GM12878 (cell line): ENCODE results near the gene MAD1L1. TPM values are rescaled to one million over a fixed set of nuclear protein-coding genes. Genes with fewer than 3 reads are reported as not detected.

ENCODE experiments used
- ATAC-seq: fragments of 200-7000 bp; cut with Tn5 transposase; 3 replicates; pipeline ENCODE4 v1.9.1; 2020; ENCODE audit warnings: mild to moderate bottlenecking, moderate library complexity
- BruUV-seq: library from RNA; stranded (reverse); fragments of 400-500 nt; replicated peaks from 2 replicates; lab custom pipeline; 2021; lab: Mats Ljungman, UMichigan
- CTCF ChIA-PET: fragments of 300-600 bp; sonication (Branson Sonifier 250); formaldehyde crosslinking; extraction: SDS; loops from one replicate; lab custom pipeline; 2021; ENCODE audit warnings: inconsistent platforms; lab: Yijun Ruan, JAX
- POLR2A ChIA-PET: fragments of 350-600 bp; formaldehyde crosslinking; extraction: SDS; loops from one replicate; lab custom pipeline; 2021; ENCODE audit warnings: inconsistent platforms; lab: Charles Lee
- RAD21 ChIA-PET: fragments of 300-600 bp; sonication (Branson Sonifier 250); formaldehyde crosslinking; loops from one replicate; lab custom pipeline; 2023; ENCODE audit warnings: antibody characterized with exemption; ENCODE audit not compliant: unreplicated experiment; lab: Charles Lee
- SMC1A ChIA-PET: fragments of 300-600 bp; sonication (Branson Sonifier 250); formaldehyde crosslinking; loops from one replicate; lab custom pipeline; 2023; ENCODE audit not compliant: unreplicated experiment, uncharacterized antibody; lab: Charles Lee
- DNase-seq: peaks from one replicate; pipeline ENCODE4 v3.0.0-alpha.2; 2011; ENCODE audit warnings: low read depth, low spot score
- FAIRE-seq: peaks from 3 replicates; lab custom pipeline; 2011; peaks lifted over from hg19 to GRCh38; lab: Jason Lieb, UNC
- H2AFZ ChIP-seq: 2 replicates; pipeline ENCODE4 v1.6.0; 2011; ENCODE audit warnings: low read depth, low read length, control low read depth; ENCODE audit not compliant: control insufficient read depth
- H3K27ac ChIP-seq: 2 replicates; pipeline ENCODE4 v1.5.1; 2011; ENCODE audit warnings: control low read depth; ENCODE audit not compliant: control insufficient read depth, insufficient read depth
- H3K27me3 ChIP-seq, 2 experiments: replicated peaks in 1 of 2; 2 replicates each; pipeline versions ENCODE4 v1.6.0 to v1.6.1; 2011; ENCODE audit warnings: low read length in 1 of 2; ENCODE audit not compliant: control insufficient read depth in 2 of 2, insufficient read depth in 2 of 2
- H3K36me3 ChIP-seq, 2 experiments: 2 replicates each; pipeline ENCODE4 v1.5.1; 2011; ENCODE audit warnings: low read length in 1 of 2; ENCODE audit not compliant: control insufficient read depth in 2 of 2, insufficient read depth in 2 of 2
- H3K4me1 ChIP-seq: 2 replicates; pipeline ENCODE4 v1.6.1; 2011; ENCODE audit warnings: mild to moderate bottlenecking, low read length, moderate library complexity, mixed read lengths; ENCODE audit not compliant: control insufficient read depth, insufficient read depth
- H3K4me2 ChIP-seq: 2 replicates; pipeline ENCODE4 v1.6.0; 2011; ENCODE audit warnings: control low read depth; ENCODE audit not compliant: control insufficient read depth, insufficient read depth
- H3K4me3 ChIP-seq: fragments of 200-600 bp; sonication (generic); 2 replicates; pipeline ENCODE4 v1.5.1; 2016
- H3K79me2 ChIP-seq: 2 replicates; pipeline ENCODE4 v1.6.0; 2011; ENCODE audit warnings: low read length; ENCODE audit not compliant: control insufficient read depth, insufficient read depth
- H3K9ac ChIP-seq: 2 replicates; pipeline ENCODE4 v1.8.0; 2011; ENCODE audit warnings: low read length, control low read depth, mixed read lengths; ENCODE audit not compliant: control insufficient read depth, insufficient read depth
- H3K9me3 ChIP-seq: replicated peaks from 3 replicates; pipeline ENCODE4 v1.5.1; 2011; ENCODE audit warnings: mild to moderate bottlenecking, low read length; ENCODE audit not compliant: control insufficient read depth, insufficient read depth
- H4K20me1 ChIP-seq: 2 replicates; pipeline ENCODE4 v1.6.0; 2011; ENCODE audit not compliant: control insufficient read depth, insufficient read depth
- E4F1 ChIP-seq: fragments of 450-650 bp; IDR thresholded peaks from 2 replicates; pipeline ENCODE4 v1.6.1; 2018; ENCODE audit warnings: borderline replicate concordance, mild to moderate bottlenecking; ENCODE audit not compliant: partially characterized antibody
- POLR2AphosphoS5 ChIP-seq: IDR thresholded peaks from 2 replicates; pipeline ENCODE4 v1.6.1; 2011; ENCODE audit warnings: mild to moderate bottlenecking, low read length, inconsistent platforms
- POU2F2 ChIP-seq: IDR thresholded peaks from 3 replicates; pipeline ENCODE4 v1.6.1; 2011; ENCODE audit warnings: low read depth, mild to moderate bottlenecking, low read length, borderline replicate concordance
- SIN3A ChIP-seq: IDR thresholded peaks from 2 replicates; pipeline ENCODE4 v1.6.1; 2012; ENCODE audit warnings: low read depth, low read length, improper control_type of control experiment
- SMAD5 ChIP-seq: IDR thresholded peaks from 2 replicates; pipeline ENCODE4 v1.6.1; 2016; ENCODE audit warnings: antibody characterized with exemption, low read depth
- USF1 ChIP-seq: IDR thresholded peaks from 2 replicates; pipeline ENCODE4 v1.6.1; 2011; ENCODE audit warnings: borderline replicate concordance, low read depth, mild to moderate bottlenecking, moderate library complexity, mixed read lengths, low read length; ENCODE audit not compliant: insufficient read depth; ENCODE audit errors: extremely low read length
- ZBTB33 ChIP-seq: fragments of 450-650 bp; IDR thresholded peaks from 2 replicates; pipeline ENCODE4 v1.6.1; 2017; ENCODE audit warnings: mild to moderate bottlenecking
- ZBTB40 ChIP-seq: fragments of 450-650 bp; IDR thresholded peaks from 2 replicates; pipeline ENCODE4 v1.6.1; 2016; ENCODE audit warnings: mild to moderate bottlenecking, moderate library complexity, borderline replicate concordance
- WGBS: methylation state at CpG from one replicate; pipeline ENCODE4 v1.1.6; 2016; ENCODE audit warnings: low lambda C conversion rate; ENCODE audit not compliant: insufficient replicate concordance, insufficient coverage; ENCODE audit errors: missing lambda C conversion rate; 5-methylcytosine and 5-hydroxymethylcytosine counted together
- in situ Hi-C: fragments of 300-500 bp; cut with MboI; formaldehyde crosslinking; loops from 9 replicates; pipeline ENCODE4 v1.14.3; 2018; ENCODE audit warnings: mixed read lengths
- intact Hi-C: fragments of 100-400 bp; cut with micrococcal nuclease; formaldehyde crosslinking; loops from one replicate; pipeline ENCODE4 v1.14.2; 2022; ENCODE audit not compliant: unreplicated experiment
- polyA plus RNA-seq, 11 experiments: library from polyadenylated mRNA; depleted of rRNA in 4 of 11; unstranded in 6 of 11; stranded (reverse) in 5 of 11; fragments of >200 nt; fragmentation: Nextera tagmentation in 4 of 11; fragmentation: Illumina TruSeq in 1 of 11; extraction: Ambion mirVana in 4 of 11; extraction: Trizol in 1 of 11; gene quantifications; 1 replicate in 1 of 11; 2 replicates in 10 of 11; pipeline versions ENCODE4 v1.2.1 to v1.2.3, GENCODE V29; 2011 to 2016; ENCODE audit warnings: inconsistent platforms in 2 of 11, missing spikeins in 2 of 11, low read depth in 1 of 11
- total RNA-seq, 4 experiments: library from RNA; depleted of rRNA in 3 of 4; stranded (reverse); fragments of >200 nt in 3 of 4; fragmentation: Illumina TruSeq in 1 of 4; extraction: Trizol in 1 of 4; gene quantifications; 2 replicates each; pipeline versions ENCODE4 v1.2.1 to v1.2.3, GENCODE V29; 2013 to 2021

The MAD1L1 gene
- total and polyA plus RNA-seq, 10 of the 15 experiments (the other 5 are each of a cell fraction or from before 2014, with no cell fraction given): 2.2 to 76.8 (median 38.3) TPM

GRCh38 chr7:2166625-2167280 is 66.0 kb downstream of the MAD1L1 start (continued):
- TF ChIP-seq E4F1 (no peak), SMAD5 (no peak), SIN3A (no peak), POLR2AphosphoS5 (no peak), POU2F2 (no peak)

GRCh38 chr7:2165610-2166594 is 66.8 kb downstream of the MAD1L1 start:
- H3K27ac ChIP-seq: peak overlapping the region; percentile 74
- DNase-seq (peak; percentile 79), ATAC-seq (peak; percentile 95), FAIRE-seq (peak; percentile 95)
- in situ Hi-C loops (no loop called here), intact Hi-C loops (loop anchor here (5.0 kb wide), 1 partner anchor 64 kb away; no protein-coding TSS in a partner anchor)
- no peaks in the 10 kb centered on the region for H3K79me2 ChIP-seq
- ChIA-PET RAD21 (interaction anchor here (0.8 to 5.7 kb wide), 7 partner anchors 8 to 76 kb away, joined by 3 to 57 read pairs (median 6); partner anchors contain the start of genes MRM2 and NUDT1), POLR2A (interaction anchor here (0.6 to 4.9 kb wide), 6 partner anchors 9 to 134 kb away, joined by 3 to 25 read pairs (median 4); no protein-coding TSS in a partner anchor), SMC1A (interaction anchor here (0.6 to 5.2 kb wide), 10 partner anchors 8 to 226 kb away, joined by 3 to 56 read pairs (median 4); no protein-coding TSS in a partner anchor), CTCF (interaction anchor here (0.6 to 2.3 kb wide), 11 partner anchors 8 to 251 kb away, joined by 3 to 12 read pairs (median 3); no protein-coding TSS in a partner anchor)
- H3K36me3 ChIP-seq: peaks cover 0 to 6% of the 10 kb centered on the region in 2 experiments; a peak in 3 of 4 replicates
- no peaks in the 10 kb centered on the region for H4K20me1 ChIP-seq
- no peak overlapping the region for H2AFZ ChIP-seq
- no peak overlapping the region; the same call in 1 of the 2 replicates for H3K4me3 ChIP-seq
- no peaks in the 10 kb centered on the region; the same call in 2 of the 3 replicates for H3K9me3 ChIP-seq
- 62% methylated on average over 28 of the region's 28 CpGs for WGBS
- peak overlapping the region; percentile 52; the same call in 1 of the 2 replicates for H3K9ac ChIP-seq
- H3K4me2 ChIP-seq: peak overlapping the region; percentile 59
- no peaks in the 10 kb centered on the region for H3K27me3 ChIP-seq
- BruUV-seq: TSS peak; percentile 62
- peaks cover 22% of the 10 kb centered on the region for H3K4me1 ChIP-seq
- TF ChIP-seq ZBTB40 (no peak), ZBTB33 (no peak), USF1 (no peak)
